GM19467 (cell line): Measurements from ENCODE around the gene ABCC12.
"Not testable (repeated sequence)": the region's sequence is repeated elsewhere in the genome, so short reads cannot be mapped to it uniquely, and the experiment has no call there.

ENCODE experiments used
- ATAC-seq: cut with Tn5 transposase; IDR thresholded peaks from one replicate; pipeline ENCODE4 v1.9.1; 2021; ENCODE audit warnings: mild to moderate bottlenecking, moderate library complexity; ENCODE audit not compliant: unreplicated experiment

Gene ABCC12

GRCh38 chr16:48166617-48167016 lies 10.8 kb upstream of the ABCC12 start:
- not testable (repeated sequence) for ATAC-seq

GRCh38 chr16:48165961-48166578 lies 10.3 kb upstream of the ABCC12 start:
- no peak for ATAC-seq

- peak; percentile 97 for ATAC-seq
Measured at GRCh38 chr16:48164907-48165715, 9.3 kb upstream of the ABCC12 start.

GRCh38 chr16:48162839-48163410 lies 7.1 kb upstream of the ABCC12 start:
- ATAC-seq: no peak

GRCh38 chr16:48161906-48162305 lies 6.1 kb upstream of the ABCC12 start:
- ATAC-seq: no peak

- no peak for ATAC-seq
Measured at GRCh38 chr16:48160575-48160974, 4.8 kb upstream of the ABCC12 start.

GRCh38 chr16:48158296-48158695 lies 2.5 kb upstream of the ABCC12 start:
- ATAC-seq: peak; percentile 42

GRCh38 chr16:48157794-48158193 lies 2.0 kb upstream of the ABCC12 start:
- no peak for ATAC-seq

- no peak for ATAC-seq
Measured at GRCh38 chr16:48157302-48157701, 1.5 kb upstream of the ABCC12 start.

GRCh38 chr16:48156790-48157209 lies 1.0 kb upstream of the ABCC12 start:
- peak; percentile 44 for ATAC-seq

- no peak for ATAC-seq
Measured at GRCh38 chr16:48153774-48154173, 2.0 kb downstream of the ABCC12 start.

GRCh38 chr16:48152226-48152625 lies 3.6 kb downstream of the ABCC12 start:
- no peak for ATAC-seq

GRCh38 chr16:48150707-48151106 lies 5.1 kb downstream of the ABCC12 start:
- ATAC-seq: no peak

GRCh38 chr16:48146710-48147109 lies 9.1 kb downstream of the ABCC12 start:
- ATAC-seq: no peak

- ATAC-seq: no peak
Measured at GRCh38 chr16:48146131-48146530, 9.7 kb downstream of the ABCC12 start.

GRCh38 chr16:48143812-48144368 lies 11.9 kb downstream of the ABCC12 start:
- ATAC-seq: no peak

- ATAC-seq: no peak
Measured at GRCh38 chr16:48140821-48141220, 15.0 kb downstream of the ABCC12 start.

GRCh38 chr16:48139517-48139916 lies 16.3 kb downstream of the ABCC12 start:
- ATAC-seq: no peak

GRCh38 chr16:48138543-48138942 lies 17.2 kb downstream of the ABCC12 start:
- ATAC-seq: no peak

- ATAC-seq: no peak
Measured at GRCh38 chr16:48137822-48138221, 18.0 kb downstream of the ABCC12 start.

- no peak for ATAC-seq
Measured at GRCh38 chr16:48136547-48137360, 19.0 kb downstream of the ABCC12 start.
